Measurements from ENCODE around the gene H19.

Gene H19

GRCh38 chr11:1979607-1980006, 18.0 kb downstream of the H19 start:
- H3K4me3 ChIP-seq (ENCODE audit: low read depth, low read length): no peak overlapping the region

GRCh38 chr11:1978720-1979473, 18.7 kb downstream of the H19 start:
- no peak overlapping the region for H2BK12ac ChIP-seq (ENCODE audit: low read length)
- H2AK5ac ChIP-seq (ENCODE audit: low read length): no peak overlapping the region
- H3K4ac ChIP-seq (ENCODE audit: low read depth, low read length): no peak overlapping the region
- no peaks in the 10 kb centered on the region for H3K9me3 ChIP-seq (ENCODE audit: insufficient read depth, low read depth, low read length)
- no peak overlapping the region for H4K8ac ChIP-seq (ENCODE audit: low read depth, low read length)
- H2BK5ac ChIP-seq (ENCODE audit: low read depth, low read length, poor library complexity): no peak overlapping the region
- H2AFZ ChIP-seq (ENCODE audit: insufficient read depth, low read length, poor library complexity): no peak overlapping the region
- H3K27me3 ChIP-seq (ENCODE audit: insufficient read depth, low read length): no peaks in the 10 kb centered on the region
- no peaks in the 10 kb centered on the region for H3K79me2 ChIP-seq (ENCODE audit: control insufficient read depth, insufficient read depth, low read length, poor library complexity)
- no peaks in the 10 kb centered on the region for H3K36me3 ChIP-seq (ENCODE audit: control insufficient read depth in 1 of 2, insufficient read depth in 2 of 2, low read length in 2 of 2)
- H3K4me3 ChIP-seq (ENCODE audit: low read depth, low read length): no peak overlapping the region
- no peak overlapping the region for H3K18ac ChIP-seq (ENCODE audit: low read length)
- no CpG with 5 or more reads among the region's 26 CpGs for WGBS (ENCODE audit: extremely low coverage, insufficient coverage, insufficient read length)
- no peak overlapping the region for H4K91ac ChIP-seq (ENCODE audit: low read depth, low read length)
- peaks cover 7% of the 10 kb centered on the region for H3K79me1 ChIP-seq (ENCODE audit: low read length)
- no peak overlapping the region for H3K14ac ChIP-seq (ENCODE audit: low read length)
- peaks cover 2 to 4% of the 10 kb centered on the region in 2 experiments for H3K4me1 ChIP-seq (ENCODE audit: control insufficient read depth in 1 of 2, insufficient read depth in 2 of 2, low read length in 2 of 2)
- no peak overlapping the region for H3K27ac ChIP-seq (ENCODE audit: low read depth, low read length)
- no peak overlapping the region for H3K9ac ChIP-seq (ENCODE audit: low read length)
- H2BK120ac ChIP-seq (ENCODE audit: insufficient read depth, low read length, poor library complexity): no peak overlapping the region
- no peak overlapping the region for H3K23ac ChIP-seq (ENCODE audit: low read length)
- no peak overlapping the region for H3K4me2 ChIP-seq (ENCODE audit: low read length)
- no peak overlapping the region for H4K12ac ChIP-seq (ENCODE audit: low read depth, low read length)
- DNase-seq: no peak

More at GRCh38 chr11:1979607-1980006, 18.0 kb downstream of the H19 start:
- WGBS (ENCODE audit: extremely low coverage, insufficient coverage, insufficient read length): no CpG with 5 or more reads among the region's 11 CpGs
- no peak overlapping the region for H2BK12ac ChIP-seq (ENCODE audit: low read length)
- peak overlapping the region; percentile 62 for H4K91ac ChIP-seq (ENCODE audit: low read depth, low read length)
- H3K14ac ChIP-seq (ENCODE audit: low read length): no peak overlapping the region
- H2BK5ac ChIP-seq (ENCODE audit: low read depth, low read length, poor library complexity): peak overlapping the region; percentile 76
- H3K36me3 ChIP-seq (ENCODE audit: control insufficient read depth in 1 of 2, insufficient read depth in 2 of 2, low read length in 2 of 2): no peaks in the 10 kb centered on the region
- H2BK120ac ChIP-seq (ENCODE audit: insufficient read depth, low read length, poor library complexity): no peak overlapping the region
- H3K4me2 ChIP-seq (ENCODE audit: low read length): no peak overlapping the region
- H3K4ac ChIP-seq (ENCODE audit: low read depth, low read length): no peak overlapping the region
- H3K27ac ChIP-seq (ENCODE audit: low read depth, low read length): no peak overlapping the region
- no peak overlapping the region for H4K12ac ChIP-seq (ENCODE audit: low read depth, low read length)
- H3K23ac ChIP-seq (ENCODE audit: low read length): no peak overlapping the region
- H3K9me3 ChIP-seq (ENCODE audit: insufficient read depth, low read depth, low read length): no peaks in the 10 kb centered on the region
- no peaks in the 10 kb centered on the region for H3K27me3 ChIP-seq (ENCODE audit: insufficient read depth, low read length)
- H3K79me2 ChIP-seq (ENCODE audit: control insufficient read depth, insufficient read depth, low read length, poor library complexity): no peaks in the 10 kb centered on the region
- peaks cover 2 to 4% of the 10 kb centered on the region in 2 experiments for H3K4me1 ChIP-seq (ENCODE audit: control insufficient read depth in 1 of 2, insufficient read depth in 2 of 2, low read length in 2 of 2)
- no peak overlapping the region for H3K9ac ChIP-seq (ENCODE audit: low read length)
- H3K18ac ChIP-seq (ENCODE audit: low read length): no peak overlapping the region
- H2AFZ ChIP-seq (ENCODE audit: insufficient read depth, low read length, poor library complexity): no peak overlapping the region
- DNase-seq: no peak
- no peak overlapping the region for H2AK5ac ChIP-seq (ENCODE audit: low read length)
- H3K79me1 ChIP-seq (ENCODE audit: low read length): peaks cover 7% of the 10 kb centered on the region
- H4K8ac ChIP-seq (ENCODE audit: low read depth, low read length): no peak overlapping the region

GRCh38 chr11:1975185-1975584, 22.5 kb downstream of the H19 start:
- no peak overlapping the region for H2BK12ac ChIP-seq (ENCODE audit: low read length)
- H4K91ac ChIP-seq (ENCODE audit: low read depth, low read length): no peak overlapping the region
- no peak overlapping the region for H3K4me3 ChIP-seq (ENCODE audit: low read depth, low read length)
- H3K4me1 ChIP-seq (ENCODE audit: control insufficient read depth in 1 of 2, insufficient read depth in 2 of 2, low read length in 2 of 2): no peaks in the 10 kb centered on the region
- no peak overlapping the region for H3K23ac ChIP-seq (ENCODE audit: low read length)
- H2BK5ac ChIP-seq (ENCODE audit: low read depth, low read length, poor library complexity): no peak overlapping the region
- H4K12ac ChIP-seq (ENCODE audit: low read depth, low read length): no peak overlapping the region
- no peak overlapping the region for H3K4ac ChIP-seq (ENCODE audit: low read depth, low read length)
- H3K14ac ChIP-seq (ENCODE audit: low read length): no peak overlapping the region
- H3K36me3 ChIP-seq (ENCODE audit: control insufficient read depth in 1 of 2, insufficient read depth in 2 of 2, low read length in 2 of 2): no peaks in the 10 kb centered on the region
- no peak overlapping the region for H2AK5ac ChIP-seq (ENCODE audit: low read length)
- H3K18ac ChIP-seq (ENCODE audit: low read length): no peak overlapping the region
- no peak for DNase-seq
- H3K9me3 ChIP-seq (ENCODE audit: insufficient read depth, low read depth, low read length): no peaks in the 10 kb centered on the region
- WGBS (ENCODE audit: extremely low coverage, insufficient coverage, insufficient read length): no CpG with 5 or more reads among the region's 13 CpGs
- no peak overlapping the region for H3K4me2 ChIP-seq (ENCODE audit: low read length)
- H3K27ac ChIP-seq (ENCODE audit: low read depth, low read length): no peak overlapping the region
- peaks cover 5% of the 10 kb centered on the region for H3K79me1 ChIP-seq (ENCODE audit: low read length)
- H4K8ac ChIP-seq (ENCODE audit: low read depth, low read length): no peak overlapping the region
- H3K79me2 ChIP-seq (ENCODE audit: control insufficient read depth, insufficient read depth, low read length, poor library complexity): no peaks in the 10 kb centered on the region
- no peak overlapping the region for H3K9ac ChIP-seq (ENCODE audit: low read length)
- no peak overlapping the region for H2BK120ac ChIP-seq (ENCODE audit: insufficient read depth, low read length, poor library complexity)
- H3K27me3 ChIP-seq (ENCODE audit: insufficient read depth, low read length): no peaks in the 10 kb centered on the region
- no peak overlapping the region for H2AFZ ChIP-seq (ENCODE audit: insufficient read depth, low read length, poor library complexity)

- H3K36me3 ChIP-seq (ENCODE audit: control insufficient read depth in 1 of 2, insufficient read depth in 2 of 2, low read length in 2 of 2): no peaks in the 10 kb centered on the region
- peak overlapping the region; percentile 79 for H2AK5ac ChIP-seq (ENCODE audit: low read length)
- H4K91ac ChIP-seq (ENCODE audit: low read depth, low read length): peak overlapping the region; percentile 92
- no peaks in the 10 kb centered on the region for H3K4me1 ChIP-seq (ENCODE audit: control insufficient read depth in 1 of 2, insufficient read depth in 2 of 2, low read length in 2 of 2)
- DNase-seq: no peak
- no peak overlapping the region for H3K4me3 ChIP-seq (ENCODE audit: low read depth, low read length)
- H2BK120ac ChIP-seq (ENCODE audit: insufficient read depth, low read length, poor library complexity): peak overlapping the region; percentile 85
- no peaks in the 10 kb centered on the region for H3K9me3 ChIP-seq (ENCODE audit: insufficient read depth, low read depth, low read length)
- H4K8ac ChIP-seq (ENCODE audit: low read depth, low read length): peak overlapping the region; percentile 71
- no peak overlapping the region for H3K27ac ChIP-seq (ENCODE audit: low read depth, low read length)
- peak overlapping the region; percentile 75 for H3K18ac ChIP-seq (ENCODE audit: low read length)
- peaks cover 3% of the 10 kb centered on the region for H3K79me1 ChIP-seq (ENCODE audit: low read length)
- peak overlapping the region; percentile 59 for H2AFZ ChIP-seq (ENCODE audit: insufficient read depth, low read length, poor library complexity)
- no CpG with 5 or more reads among the region's 15 CpGs for WGBS (ENCODE audit: extremely low coverage, insufficient coverage, insufficient read length)
- H2BK12ac ChIP-seq (ENCODE audit: low read length): peak overlapping the region; percentile 88
- H3K4me2 ChIP-seq (ENCODE audit: low read length): no peak overlapping the region
- peak overlapping the region; percentile 64 for H3K4ac ChIP-seq (ENCODE audit: low read depth, low read length)
- no peak overlapping the region for H4K12ac ChIP-seq (ENCODE audit: low read depth, low read length)
- peak overlapping the region; percentile 79 for H3K14ac ChIP-seq (ENCODE audit: low read length)
- H3K23ac ChIP-seq (ENCODE audit: low read length): no peak overlapping the region
- H3K27me3 ChIP-seq (ENCODE audit: insufficient read depth, low read length): no peaks in the 10 kb centered on the region
- no peak overlapping the region for H3K9ac ChIP-seq (ENCODE audit: low read length)
- no peaks in the 10 kb centered on the region for H3K79me2 ChIP-seq (ENCODE audit: control insufficient read depth, insufficient read depth, low read length, poor library complexity)
- peak overlapping the region; percentile 46 for H2BK5ac ChIP-seq (ENCODE audit: low read depth, low read length, poor library complexity)
Observed at GRCh38 chr11:1970956-1971355, 26.7 kb downstream of the H19 start.
